Activated CD8-positive, alpha-beta T cell treated with anti-CD3 and anti-CD28 coated beads for 36 hours (primary cell): ENCODE measurements around the gene POLR2L. TPM values are rescaled to one million over a fixed set of nuclear protein-coding genes. Genes with fewer than 3 reads are reported as not detected.

Experiments used
- ATAC-seq: fragments of 200-7000 bp; cut with Tn5 transposase; one replicate; pipeline ENCODE4 v1.10.0; 2021; ENCODE audit warnings: mild to moderate bottlenecking, moderate library complexity
- CTCF ChIA-PET: fragments of 350-600 bp; sonication (Branson Sonifier 250); formaldehyde crosslinking; loops from one replicate; lab custom pipeline; 2021; ENCODE audit warnings: antibody characterized with exemption; lab: Charles Lee
- POLR2A ChIA-PET: fragments of 350-600 bp; sonication (Branson Sonifier 250); formaldehyde crosslinking; loops from one replicate; lab custom pipeline; 2021; ENCODE audit warnings: antibody characterized with exemption; lab: Charles Lee
- DNase-seq: peaks from one replicate; pipeline ENCODE4 v3.0.0-alpha.2; 2020
- H3K27ac Mint-ChIP-seq: one replicate; pipeline ENCODE4 v1.8.0; 2021; ENCODE audit warnings: mild to moderate bottlenecking, mixed read lengths
- H3K27me3 Mint-ChIP-seq: one replicate; pipeline ENCODE4 v1.8.0; 2021; ENCODE audit warnings: mixed read lengths
- H3K36me3 Mint-ChIP-seq: one replicate; pipeline ENCODE4 v1.8.0; 2021; ENCODE audit warnings: low read depth, mixed read lengths
- H3K4me1 Mint-ChIP-seq: one replicate; pipeline ENCODE4 v1.8.0; 2021; ENCODE audit warnings: low read depth, mixed read lengths
- H3K4me3 Mint-ChIP-seq: one replicate; pipeline ENCODE4 v1.8.0; 2021; ENCODE audit warnings: mild to moderate bottlenecking, moderate library complexity, mixed read lengths
- H3K9me3 Mint-ChIP-seq: one replicate; pipeline ENCODE4 v1.8.0; 2021; ENCODE audit warnings: mixed read lengths
- CTCF ChIP-seq: fragments of 200-600 bp; IDR thresholded peaks from one replicate; pipeline ENCODE4 v1.8.0; 2022; ENCODE audit warnings: antibody characterized with exemption, mild to moderate bottlenecking
- intact Hi-C: fragments of 100-400 bp; cut with micrococcal nuclease; formaldehyde crosslinking; loops from one replicate; pipeline ENCODE4 v1.10.0; 2022
- total RNA-seq, 2 experiments: library from RNA; stranded (reverse); gene quantifications; one replicate each; pipeline ENCODE4 v1.2.3, GENCODE V29; 2021

Gene POLR2L
- total RNA-seq, 2 experiments from 2014 or later = 83.0 to 89.2 TPM

GRCh38 chr11:824942-825341 is 17.4 kb downstream of the POLR2L start:
- CTCF ChIA-PET = no interaction called here
- Mint-ChIP-seq H3K27ac (no peak overlapping the region), H3K4me1 (peaks cover 38% of the 10 kb centered on the region), H3K36me3 (peaks cover 13% of the 10 kb centered on the region), H3K27me3 (peaks cover 27% of the 10 kb centered on the region), H3K9me3 (no peaks in the 10 kb centered on the region), H3K4me3 (no peak overlapping the region)
- POLR2A ChIA-PET = interaction anchor here (1.1 to 21.1 kb wide), 5 partner anchors 9 to 18 kb away, joined by 3 to 273 read pairs (median 6); partner anchors contain the start of genes PNPLA2, POLR2L, RPLP2 and TSPAN4
- no peak for DNase-seq
- no peak for TF ChIP-seq CTCF
- intact Hi-C loops = no loop called here
- ATAC-seq = no peak

GRCh38 chr11:824292-824880 is 17.9 kb downstream of the POLR2L start:
- DNase-seq = no peak
- Mint-ChIP-seq H3K27ac (no peak overlapping the region), H3K4me1 (peaks cover 32% of the 10 kb centered on the region), H3K9me3 (no peaks in the 10 kb centered on the region), H3K4me3 (no peak overlapping the region), H3K27me3 (peaks cover 21% of the 10 kb centered on the region), H3K36me3 (peaks cover 13% of the 10 kb centered on the region)
- POLR2A ChIA-PET = interaction anchor here (1.1 to 21.1 kb wide), 5 partner anchors 9 to 18 kb away, joined by 3 to 273 read pairs (median 6); partner anchors contain the start of genes PNPLA2, POLR2L, RPLP2 and TSPAN4
- ATAC-seq = no peak
- CTCF ChIA-PET = no interaction called here
- no peak for TF ChIP-seq CTCF
- intact Hi-C loops = no loop called here

GRCh38 chr11:823441-824291 is 18.7 kb downstream of the POLR2L start:
- peaks cover 13% of the 10 kb centered on the region for H3K36me3 Mint-ChIP-seq
- ChIA-PET CTCF (no interaction called here), POLR2A (interaction anchor here (9.3 to 21.1 kb wide), 3 partner anchors 8 to 18 kb away, joined by 81 to 273 read pairs (median 273); partner anchors contain the start of genes CD151, CRACR2B, PNPLA2 and POLR2L)
- intact Hi-C loops = no loop called here
- no peak for DNase-seq
- no peaks in the 10 kb centered on the region for H3K9me3 Mint-ChIP-seq
- no peak for ATAC-seq
- H3K4me3 Mint-ChIP-seq = no peak overlapping the region
- H3K4me1 Mint-ChIP-seq = peaks cover 27% of the 10 kb centered on the region
- no peak overlapping the region for H3K27ac Mint-ChIP-seq
- TF ChIP-seq CTCF = no peak
- H3K27me3 Mint-ChIP-seq = peaks cover 14% of the 10 kb centered on the region

- ChIA-PET POLR2A (interaction anchor here (1.2 to 15.6 kb wide), 4 partner anchors 9 to 13 kb away, joined by 4 to 273 read pairs (median 6); partner anchors contain the start of genes CD151, CRACR2B, POLR2L and TSPAN4), CTCF (no interaction called here)
- no peak overlapping the region for H3K27ac Mint-ChIP-seq
These were observed 20.6 kb downstream of the POLR2L start for GRCh38 chr11:821512-822371.

More at GRCh38 chr11:821512-822371, 20.6 kb downstream of the POLR2L start:
- DNase-seq = no peak
- Mint-ChIP-seq H3K27me3 (peaks cover 2% of the 10 kb centered on the region), H3K4me3 (peak overlapping the region; percentile 73), H3K9me3 (no peaks in the 10 kb centered on the region), H3K4me1 (peaks cover 16% of the 10 kb centered on the region), H3K36me3 (peaks cover 13% of the 10 kb centered on the region)
- no peak for TF ChIP-seq CTCF
- no peak for ATAC-seq
- intact Hi-C loops = no loop called here
